Body of pancreas (tissue), 4 donors: ENCODE measurements around the gene MYO5B. TPM values are rescaled to one million over a fixed set of nuclear protein-coding genes. Genes with fewer than 3 reads are reported as not detected.
A peak's percentile ranks its signal among the peaks of the same experiment; 100 is the strongest.

Experiments used
- ATAC-seq: fragments of 150-250 bp; one replicate; pipeline ENCODE4 v1.9.1; 2016
- DNase-seq, 4 donors: peaks; one replicate each; pipeline ENCODE4 v3.0.0-alpha.2; 2019
- H3K27ac ChIP-seq, 4 donors: fragments of 200-600 bp; sonication (generic); 1 replicate in 3 of 4; 2 replicates in 1 of 4; pipeline versions ENCODE4 v1.5.1 to v1.6.1; 2016 to 2019; ENCODE audit warnings: mild to moderate bottlenecking in 1 of 4, mixed read lengths in 1 of 4, moderate library complexity in 1 of 4
- H3K27me3 ChIP-seq, 2 donors: fragments of 200-600 bp; sonication (generic); one replicate each; pipeline ENCODE4 v1.6.0; 2016; ENCODE audit warnings: mild to moderate bottlenecking in 1 of 2
- H3K36me3 ChIP-seq, 2 donors: fragments of 200-600 bp; sonication (generic); replicated peaks in 1 of 2; 2 replicates each; pipeline ENCODE4 v1.5.1; 2016; ENCODE audit warnings: low read depth in 2 of 2; ENCODE audit not compliant: insufficient read depth in 1 of 2
- H3K4me1 ChIP-seq: fragments of 200-600 bp; sonication (generic); one replicate; pipeline ENCODE4 v1.6.0; 2016
- H3K4me3 ChIP-seq, 2 donors: fragments of 200-600 bp; sonication (generic); 1 replicate in 1 of 2; 2 replicates in 1 of 2; pipeline ENCODE4 v1.5.1; 2016 to 2019
- H3K9me3 ChIP-seq, 3 donors: fragments of 200-600 bp; sonication (generic); 1 replicate in 2 of 3; 2 replicates in 1 of 3; pipeline ENCODE4 v1.5.1; 2016
- POLR2A ChIP-seq, 3 donors: fragments of 450-650 bp; IDR thresholded peaks; one replicate each; pipeline ENCODE4 v1.6.1; 2016; ENCODE audit warnings: antibody characterized with exemption in 3 of 3, mild to moderate bottlenecking in 2 of 3
- WGBS, 2 donors: methylation state at CpG; one replicate each; pipeline ENCODE4 v1.1.5; 2017; 5-methylcytosine and 5-hydroxymethylcytosine counted together
- intact Hi-C: fragments of 100-400 bp; cut with DNase I; formaldehyde crosslinking; loops from one replicate; pipeline ENCODE4 v1.15.1; 2023
- total RNA-seq, 2 donors: library from RNA; depleted of rRNA; stranded (reverse); fragments of >200 nt; gene quantifications; one replicate each; pipeline ENCODE4 v1.1.0, GENCODE V29; 2016
- TF ChIP-seq, protein P1 (sequence below), 7 experiments: fragments of 450-650 bp in 4 of 7; fragments of 200-600 bp in 3 of 7; sonication (generic) in 3 of 7; IDR thresholded peaks; one replicate each; pipeline ENCODE4 v1.5.1; 2016 to 2019; ENCODE audit warnings: antibody characterized with exemption in 7 of 7

The MYO5B gene
- total RNA-seq, 2 donors from 2014 or later = 17.1 to 18.2 TPM

GRCh38 chr18:50060822-50061221 is 134.1 kb downstream of the MYO5B start:
- H3K9me3 ChIP-seq = no peaks in the 10 kb centered on the region
- H3K36me3 ChIP-seq = no peaks in the 10 kb centered on the region
- intact Hi-C loops = no loop called here
- no peak for TF ChIP-seq POLR2A (IDR thresholded peaks at IDR 0.05)
- TF ChIP-seq, protein P1, sequence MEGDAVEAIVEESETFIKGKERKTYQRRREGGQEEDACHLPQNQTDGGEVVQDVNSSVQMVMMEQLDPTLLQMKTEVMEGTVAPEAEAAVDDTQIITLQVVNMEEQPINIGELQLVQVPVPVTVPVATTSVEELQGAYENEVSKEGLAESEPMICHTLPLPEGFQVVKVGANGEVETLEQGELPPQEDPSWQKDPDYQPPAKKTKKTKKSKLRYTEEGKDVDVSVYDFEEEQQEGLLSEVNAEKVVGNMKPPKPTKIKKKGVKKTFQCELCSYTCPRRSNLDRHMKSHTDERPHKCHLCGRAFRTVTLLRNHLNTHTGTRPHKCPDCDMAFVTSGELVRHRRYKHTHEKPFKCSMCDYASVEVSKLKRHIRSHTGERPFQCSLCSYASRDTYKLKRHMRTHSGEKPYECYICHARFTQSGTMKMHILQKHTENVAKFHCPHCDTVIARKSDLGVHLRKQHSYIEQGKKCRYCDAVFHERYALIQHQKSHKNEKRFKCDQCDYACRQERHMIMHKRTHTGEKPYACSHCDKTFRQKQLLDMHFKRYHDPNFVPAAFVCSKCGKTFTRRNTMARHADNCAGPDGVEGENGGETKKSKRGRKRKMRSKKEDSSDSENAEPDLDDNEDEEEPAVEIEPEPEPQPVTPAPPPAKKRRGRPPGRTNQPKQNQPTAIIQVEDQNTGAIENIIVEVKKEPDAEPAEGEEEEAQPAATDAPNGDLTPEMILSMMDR (IDR thresholded peaks at IDR 0.05) = no peak
- no peak for DNase-seq
- 59 to 62% methylated on average over 2 of the region's 2 CpGs for WGBS, 2 donors
- H3K4me1 ChIP-seq = peaks cover 10% of the 10 kb centered on the region
- H3K27me3 ChIP-seq = no peaks in the 10 kb centered on the region
- H3K27ac ChIP-seq = no peak overlapping the region
- no peak overlapping the region for H3K4me3 ChIP-seq
- no peak for ATAC-seq

- DNase-seq = no peak
- no peak overlapping the region for H3K27ac ChIP-seq
- ATAC-seq = no peak
- no peaks in the 10 kb centered on the region for H3K9me3 ChIP-seq
- H3K36me3 ChIP-seq = no peaks in the 10 kb centered on the region
- no peaks in the 10 kb centered on the region for H3K27me3 ChIP-seq
- TF ChIP-seq, protein P1 (IDR thresholded peaks at IDR 0.05) = no peak
- TF ChIP-seq POLR2A (IDR thresholded peaks at IDR 0.05) = no peak
- 81 to 85% methylated on average over 4 of the region's 4 CpGs for WGBS, 2 donors
- H3K4me3 ChIP-seq = no peak overlapping the region
- intact Hi-C loops = no loop called here
- peaks cover 10% of the 10 kb centered on the region for H3K4me1 ChIP-seq
Measured at GRCh38 chr18:50058731-50059130, 136.2 kb downstream of the MYO5B start.

DNA sequence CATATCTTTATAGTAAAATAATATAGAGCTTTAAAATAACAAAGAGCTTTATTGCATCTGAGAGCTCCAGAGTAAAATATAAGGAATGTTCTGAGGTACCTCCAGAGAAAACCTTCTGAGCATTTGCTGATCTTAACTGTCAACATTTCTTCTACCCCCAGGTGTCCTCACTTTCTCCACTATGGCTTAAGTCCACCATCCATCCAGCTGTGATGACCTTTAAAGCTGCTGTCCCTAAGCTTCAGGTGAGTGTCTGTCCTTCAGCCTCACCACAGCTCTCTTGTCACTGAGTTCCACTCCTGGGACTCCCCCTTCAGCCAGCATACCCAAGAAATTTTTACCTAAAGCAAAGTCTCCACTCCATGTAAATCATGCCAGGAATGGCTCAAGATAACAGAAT is 137.9 kb downstream of the MYO5B start:
- H3K4me3 ChIP-seq = no peak overlapping the region
- DNase-seq (no peak), ATAC-seq (no peak)
- H3K9me3 ChIP-seq = no peaks in the 10 kb centered on the region
- H3K4me1 ChIP-seq = peaks cover 5% of the 10 kb centered on the region
- intact Hi-C loops = no loop called here
- no peak overlapping the region for H3K27ac ChIP-seq
- H3K27me3 ChIP-seq = no peaks in the 10 kb centered on the region
- TF ChIP-seq, protein P1 (IDR thresholded peaks at IDR 0.05) = peak in 1 of 7 experiments; percentile 10
- no peak for TF ChIP-seq POLR2A (IDR thresholded peaks at IDR 0.05)
- H3K36me3 ChIP-seq = no peaks in the 10 kb centered on the region

DNA sequence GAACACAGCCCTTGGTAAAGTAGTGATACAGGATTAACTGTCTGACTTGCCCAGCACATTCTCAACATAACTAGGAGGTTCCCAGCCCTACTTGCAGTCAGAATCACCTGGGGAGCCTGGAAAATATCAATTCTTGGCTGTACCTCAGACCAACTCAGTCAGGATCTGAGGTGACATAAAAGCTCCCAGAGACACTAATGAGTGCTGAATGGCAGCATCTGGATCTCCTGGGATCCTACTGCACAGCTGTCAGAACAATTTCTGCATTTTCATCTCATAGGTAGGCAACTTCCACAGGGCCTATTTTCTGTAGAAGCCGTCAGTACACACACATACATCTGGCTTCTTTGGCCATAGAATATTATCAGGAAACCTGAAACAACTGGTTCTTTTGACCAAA is 138.8 kb downstream of the MYO5B start:
- intact Hi-C loops = no loop called here
- H3K4me1 ChIP-seq = no peaks in the 10 kb centered on the region
- no peaks in the 10 kb centered on the region for H3K27me3 ChIP-seq
- TF ChIP-seq, protein P1 (IDR thresholded peaks at IDR 0.05) = no peak
- TF ChIP-seq POLR2A (IDR thresholded peaks at IDR 0.05) = no peak
- DNase-seq = no peak
- 94 to 100% methylated on average over 1 of the region's 1 CpG for WGBS, 2 donors
- H3K27ac ChIP-seq = no peak overlapping the region
- no peaks in the 10 kb centered on the region for H3K9me3 ChIP-seq
- no peak overlapping the region for H3K4me3 ChIP-seq
- no peaks in the 10 kb centered on the region for H3K36me3 ChIP-seq
- ATAC-seq = no peak

- H3K27ac ChIP-seq = no peak overlapping the region
- intact Hi-C loops = no loop called here
- 72 to 75% methylated on average over 4 of the region's 4 CpGs for WGBS, 2 donors
- H3K4me3 ChIP-seq = no peak overlapping the region
- TF ChIP-seq, protein P1 (IDR thresholded peaks at IDR 0.05) = no peak
- no peak for TF ChIP-seq POLR2A (IDR thresholded peaks at IDR 0.05)
- no peaks in the 10 kb centered on the region for H3K9me3 ChIP-seq
- ATAC-seq = no peak
- no peaks in the 10 kb centered on the region for H3K36me3 ChIP-seq
- DNase-seq = no peak
- no peaks in the 10 kb centered on the region for H3K27me3 ChIP-seq
- H3K4me1 ChIP-seq = no peaks in the 10 kb centered on the region
Measured at GRCh38 chr18:50055488-50055887, 139.5 kb downstream of the MYO5B start.
